ENCODE data around the gene CLIC6.

CLIC6 gene

GRCh38 chr21:34695434-34695833 lies 26.6 kb downstream of the CLIC6 start:
- no peak overlapping the region for H3K27ac ChIP-seq
- no peak for TF ChIP-seq CTCF (IDR thresholded peaks at IDR 0.05)
- TF ChIP-seq ZFX (IDR thresholded peaks at IDR 0.05; ENCODE audit: borderline replicate concordance), result no peak

- TF ChIP-seq CTCF (IDR thresholded peaks at IDR 0.05) (no peak), ZFX (IDR thresholded peaks at IDR 0.05; ENCODE audit: borderline replicate concordance) (no peak)
- no peak overlapping the region for H3K27ac ChIP-seq
Observed at GRCh38 chr21:34696121-34696520, 27.3 kb downstream of the CLIC6 start.

GRCh38 chr21:34697826-34698225 lies 29.0 kb downstream of the CLIC6 start:
- H3K27ac ChIP-seq, result no peak overlapping the region
- TF ChIP-seq CTCF (IDR thresholded peaks at IDR 0.05) (no peak), ZFX (IDR thresholded peaks at IDR 0.05; ENCODE audit: borderline replicate concordance) (no peak)

- TF ChIP-seq CTCF (IDR thresholded peaks at IDR 0.05) (no peak), ZFX (IDR thresholded peaks at IDR 0.05; ENCODE audit: borderline replicate concordance) (no peak)
- H3K27ac ChIP-seq, result no peak overlapping the region
Observed at GRCh38 chr21:34698270-34699015, 29.6 kb downstream of the CLIC6 start.

GRCh38 chr21:34700605-34701004 lies 31.8 kb downstream of the CLIC6 start:
- TF ChIP-seq ZFX (IDR thresholded peaks at IDR 0.05; ENCODE audit: borderline replicate concordance) (no peak), CTCF (IDR thresholded peaks at IDR 0.05) (no peak)
- H3K27ac ChIP-seq, result no peak overlapping the region

GRCh38 chr21:34701726-34702125 lies 32.9 kb downstream of the CLIC6 start:
- TF ChIP-seq ZFX (IDR thresholded peaks at IDR 0.05; ENCODE audit: borderline replicate concordance) (no peak), CTCF (IDR thresholded peaks at IDR 0.05) (no peak)
- no peak overlapping the region for H3K27ac ChIP-seq

GRCh38 chr21:34702341-34703170 lies 33.8 kb downstream of the CLIC6 start:
- TF ChIP-seq ZFX (IDR thresholded peaks at IDR 0.05; ENCODE audit: borderline replicate concordance) (no peak), CTCF (IDR thresholded peaks at IDR 0.05) (no peak)
- H3K27ac ChIP-seq, result no peak overlapping the region
